SK-N-SH treated with all-trans-retinoic acid at 6 μM for 48 hours (cell line): ENCODE data around the gene UHRF1.

Experiments
- ATAC-seq: fragments of 200-7000 bp; cut with Tn5 transposase; 3 replicates; pipeline ENCODE4 v1.9.1; 2020; ENCODE audit warnings: mild to moderate bottlenecking, moderate library complexity
- ARNTL ChIP-seq: fragments of 450-650 bp; formaldehyde crosslinking; IDR thresholded peaks from 2 replicates; pipeline ENCODE4 v1.5.0; 2020; ENCODE audit warnings: low read depth, mild to moderate bottlenecking, moderate library complexity, borderline replicate concordance
- BACH2 ChIP-seq: fragments of 250-450 bp; sonication (Bioruptor Pico); IDR thresholded peaks from 2 replicates; pipeline ENCODE4 v1.9.0; 2021; ENCODE audit warnings: mild to moderate bottlenecking, borderline replicate concordance
- CSDC2 ChIP-seq: fragments of 250-450 bp; sonication (Bioruptor Pico); IDR thresholded peaks from 2 replicates; pipeline ENCODE4 v1.5.0; 2020; ENCODE audit warnings: mild to moderate bottlenecking, moderate library complexity
- GLIS3 ChIP-seq: fragments of 250-450 bp; sonication (Bioruptor Pico); IDR thresholded peaks from 2 replicates; pipeline ENCODE4 v1.5.0; 2020; ENCODE audit warnings: mild to moderate bottlenecking, moderate library complexity
- OSR1 ChIP-seq: fragments of 250-450 bp; sonication (Bioruptor Pico); IDR thresholded peaks from 2 replicates; pipeline ENCODE4 v1.8.0; 2022; ENCODE audit warnings: moderate library complexity, mild to moderate bottlenecking, inconsistent platforms
- PPARA ChIP-seq: fragments of 250-450 bp; sonication (Bioruptor Pico); IDR thresholded peaks from 2 replicates; pipeline ENCODE4 v1.5.0; 2020; ENCODE audit warnings: mild to moderate bottlenecking, borderline replicate concordance
- SNAI2 ChIP-seq: fragments of 250-450 bp; sonication (Bioruptor Pico); IDR thresholded peaks from 2 replicates; pipeline ENCODE4 v1.5.0; 2020; ENCODE audit warnings: mild to moderate bottlenecking, moderate library complexity
- TCF4 ChIP-seq: fragments of 250-450 bp; sonication (Bioruptor Pico); IDR thresholded peaks from 2 replicates; pipeline ENCODE4 v1.8.0; 2021; ENCODE audit warnings: mild to moderate bottlenecking, moderate library complexity, borderline replicate concordance
- TOX ChIP-seq: fragments of 250-450 bp; sonication (Bioruptor Pico); IDR thresholded peaks from 2 replicates; pipeline ENCODE4 v1.8.0; 2021; ENCODE audit warnings: mild to moderate bottlenecking, moderate library complexity, borderline replicate concordance
- ZC3H10 ChIP-seq: fragments of 250-450 bp; sonication (Bioruptor Pico); IDR thresholded peaks from 2 replicates; pipeline ENCODE4 v1.5.1; 2021; ENCODE audit warnings: mild to moderate bottlenecking, moderate library complexity
- ZFP3 ChIP-seq: fragments of 250-450 bp; sonication (Bioruptor Pico); IDR thresholded peaks from 2 replicates; pipeline ENCODE4 v1.5.0; 2020; ENCODE audit warnings: mild to moderate bottlenecking, moderate library complexity
- ZFP30 ChIP-seq: fragments of 450-650 bp; formaldehyde crosslinking; IDR thresholded peaks from 2 replicates; pipeline ENCODE4 v1.5.0; 2022; ENCODE audit warnings: mild to moderate bottlenecking, moderate library complexity
- ZNF70 ChIP-seq: fragments of 450-650 bp; formaldehyde crosslinking; IDR thresholded peaks from 2 replicates; pipeline ENCODE4 v1.5.0; 2020; ENCODE audit warnings: mild to moderate bottlenecking, moderate library complexity
- ZNF8 ChIP-seq: fragments of 450-650 bp; formaldehyde crosslinking; IDR thresholded peaks from 2 replicates; pipeline ENCODE4 v1.5.0; 2020; ENCODE audit warnings: mild to moderate bottlenecking, moderate library complexity
- TF ChIP-seq, protein P1 (sequence below): fragments of 250-450 bp; sonication (Bioruptor Pico); IDR thresholded peaks from 2 replicates; pipeline ENCODE4 v1.5.1; 2020; ENCODE audit warnings: low read depth, mild to moderate bottlenecking, moderate library complexity
- TF ChIP-seq, protein P2 (sequence below): fragments of 250-450 bp; sonication (Bioruptor Pico); IDR thresholded peaks from 2 replicates; pipeline ENCODE4 v1.8.0; 2020; ENCODE audit warnings: mild to moderate bottlenecking, moderate library complexity, borderline replicate concordance
- TF ChIP-seq, protein P3 (sequence below): fragments of 250-450 bp; sonication (Bioruptor Pico); IDR thresholded peaks from 2 replicates; pipeline ENCODE4 v1.5.0; 2020; ENCODE audit warnings: mild to moderate bottlenecking, moderate library complexity
- TF ChIP-seq, protein P4 (sequence below): fragments of 250-450 bp; sonication (Bioruptor Pico); IDR thresholded peaks from 2 replicates; pipeline ENCODE4 v1.8.0; 2021; ENCODE audit warnings: low read depth, mild to moderate bottlenecking, moderate library complexity, borderline replicate concordance

Gene UHRF1

GRCh38 chr19:4870025-4870700, 39.1 kb upstream of the UHRF1 start:
- no peak for TF ChIP-seq ZNF8 (CRISPR knock-in tag)
- TF ChIP-seq ZFP3 (CRISPR knock-in tag), result peak; percentile 22; the same call in 1 of the 2 replicates
- TF ChIP-seq CSDC2 (CRISPR knock-in tag), result 0 out of 2 replicates have a peak, but pooled peaks have one; percentile 25

GRCh38 chr19:4871711-4872110, 37.6 kb upstream of the UHRF1 start:
- TF ChIP-seq PPARA (CRISPR knock-in tag) (no peak), SNAI2 (CRISPR knock-in tag) (no peak)
- no peak for ATAC-seq

More at GRCh38 chr19:4870025-4870700, 39.1 kb upstream of the UHRF1 start:
- peak; percentile 54 for ATAC-seq

DNA sequence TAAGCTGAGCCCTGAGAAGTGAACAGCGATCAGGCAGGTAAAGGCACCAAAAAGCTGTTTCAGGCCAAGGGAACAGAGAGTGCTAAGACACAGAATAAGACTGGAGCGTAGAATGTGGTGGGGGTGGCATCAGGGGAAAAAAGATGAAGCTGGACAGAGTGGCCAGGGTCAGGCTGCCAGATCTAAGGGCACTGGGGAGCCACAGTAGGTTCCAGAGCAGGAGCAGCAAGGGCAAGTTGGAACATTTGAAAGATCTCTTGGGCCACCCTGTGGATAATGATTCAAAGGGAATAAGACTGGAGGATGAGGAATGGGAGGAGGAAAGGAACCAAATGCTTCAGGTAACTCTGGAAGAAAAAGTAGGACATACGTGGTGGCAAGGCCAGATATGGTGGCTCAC, 35.4 kb upstream of the UHRF1 start:
- TF ChIP-seq, protein P1, sequence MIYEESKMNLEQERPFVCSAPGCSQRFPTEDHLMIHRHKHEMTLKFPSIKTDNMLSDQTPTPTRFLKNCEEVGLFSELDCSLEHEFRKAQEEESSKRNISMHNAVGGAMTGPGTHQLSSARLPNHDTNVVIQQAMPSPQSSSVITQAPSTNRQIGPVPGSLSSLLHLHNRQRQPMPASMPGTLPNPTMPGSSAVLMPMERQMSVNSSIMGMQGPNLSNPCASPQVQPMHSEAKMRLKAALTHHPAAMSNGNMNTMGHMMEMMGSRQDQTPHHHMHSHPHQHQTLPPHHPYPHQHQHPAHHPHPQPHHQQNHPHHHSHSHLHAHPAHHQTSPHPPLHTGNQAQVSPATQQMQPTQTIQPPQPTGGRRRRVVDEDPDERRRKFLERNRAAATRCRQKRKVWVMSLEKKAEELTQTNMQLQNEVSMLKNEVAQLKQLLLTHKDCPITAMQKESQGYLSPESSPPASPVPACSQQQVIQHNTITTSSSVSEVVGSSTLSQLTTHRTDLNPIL (CRISPR knock-in tag), result no peak
- TF ChIP-seq ZNF8 (CRISPR knock-in tag) (no peak), CSDC2 (CRISPR knock-in tag) (no peak), ARNTL (no peak), ZC3H10 (CRISPR knock-in tag) (no peak), GLIS3 (CRISPR knock-in tag) (no peak), TCF4 (CRISPR knock-in tag) (no peak)
- no peak for ATAC-seq

- ATAC-seq, result no peak
- TF ChIP-seq, protein P2, sequence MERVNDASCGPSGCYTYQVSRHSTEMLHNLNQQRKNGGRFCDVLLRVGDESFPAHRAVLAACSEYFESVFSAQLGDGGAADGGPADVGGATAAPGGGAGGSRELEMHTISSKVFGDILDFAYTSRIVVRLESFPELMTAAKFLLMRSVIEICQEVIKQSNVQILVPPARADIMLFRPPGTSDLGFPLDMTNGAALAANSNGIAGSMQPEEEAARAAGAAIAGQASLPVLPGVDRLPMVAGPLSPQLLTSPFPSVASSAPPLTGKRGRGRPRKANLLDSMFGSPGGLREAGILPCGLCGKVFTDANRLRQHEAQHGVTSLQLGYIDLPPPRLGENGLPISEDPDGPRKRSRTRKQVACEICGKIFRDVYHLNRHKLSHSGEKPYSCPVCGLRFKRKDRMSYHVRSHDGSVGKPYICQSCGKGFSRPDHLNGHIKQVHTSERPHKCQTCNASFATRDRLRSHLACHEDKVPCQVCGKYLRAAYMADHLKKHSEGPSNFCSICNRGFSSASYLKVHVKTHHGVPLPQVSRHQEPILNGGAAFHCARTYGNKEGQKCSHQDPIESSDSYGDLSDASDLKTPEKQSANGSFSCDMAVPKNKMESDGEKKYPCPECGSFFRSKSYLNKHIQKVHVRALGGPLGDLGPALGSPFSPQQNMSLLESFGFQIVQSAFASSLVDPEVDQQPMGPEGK (CRISPR knock-in tag), result no peak
- TF ChIP-seq GLIS3 (CRISPR knock-in tag), result no peak
- no peak for TF ChIP-seq CSDC2 (CRISPR knock-in tag)
- TF ChIP-seq, protein P3, sequence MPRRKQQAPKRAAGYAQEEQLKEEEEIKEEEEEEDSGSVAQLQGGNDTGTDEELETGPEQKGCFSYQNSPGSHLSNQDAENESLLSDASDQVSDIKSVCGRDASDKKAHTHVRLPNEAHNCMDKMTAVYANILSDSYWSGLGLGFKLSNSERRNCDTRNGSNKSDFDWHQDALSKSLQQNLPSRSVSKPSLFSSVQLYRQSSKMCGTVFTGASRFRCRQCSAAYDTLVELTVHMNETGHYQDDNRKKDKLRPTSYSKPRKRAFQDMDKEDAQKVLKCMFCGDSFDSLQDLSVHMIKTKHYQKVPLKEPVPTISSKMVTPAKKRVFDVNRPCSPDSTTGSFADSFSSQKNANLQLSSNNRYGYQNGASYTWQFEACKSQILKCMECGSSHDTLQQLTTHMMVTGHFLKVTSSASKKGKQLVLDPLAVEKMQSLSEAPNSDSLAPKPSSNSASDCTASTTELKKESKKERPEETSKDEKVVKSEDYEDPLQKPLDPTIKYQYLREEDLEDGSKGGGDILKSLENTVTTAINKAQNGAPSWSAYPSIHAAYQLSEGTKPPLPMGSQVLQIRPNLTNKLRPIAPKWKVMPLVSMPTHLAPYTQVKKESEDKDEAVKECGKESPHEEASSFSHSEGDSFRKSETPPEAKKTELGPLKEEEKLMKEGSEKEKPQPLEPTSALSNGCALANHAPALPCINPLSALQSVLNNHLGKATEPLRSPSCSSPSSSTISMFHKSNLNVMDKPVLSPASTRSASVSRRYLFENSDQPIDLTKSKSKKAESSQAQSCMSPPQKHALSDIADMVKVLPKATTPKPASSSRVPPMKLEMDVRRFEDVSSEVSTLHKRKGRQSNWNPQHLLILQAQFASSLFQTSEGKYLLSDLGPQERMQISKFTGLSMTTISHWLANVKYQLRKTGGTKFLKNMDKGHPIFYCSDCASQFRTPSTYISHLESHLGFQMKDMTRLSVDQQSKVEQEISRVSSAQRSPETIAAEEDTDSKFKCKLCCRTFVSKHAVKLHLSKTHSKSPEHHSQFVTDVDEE (CRISPR knock-in tag), result no peak
- TF ChIP-seq ZC3H10 (CRISPR knock-in tag), result no peak
- no peak for TF ChIP-seq ZNF70 (CRISPR knock-in tag)
- no peak for TF ChIP-seq ARNTL
- TF ChIP-seq, all 23 proteins: peak for 0
These were observed 31.4 kb upstream of the UHRF1 start for GRCh38 chr19:4877753-4878490.

GRCh38 chr19:4878491-4878968, 30.8 kb upstream of the UHRF1 start:
- ATAC-seq, result no peak
- TF ChIP-seq ZNF70 (CRISPR knock-in tag), result no peak
- no peak for TF ChIP-seq ZNF8 (CRISPR knock-in tag)
- TF ChIP-seq TOX (CRISPR knock-in tag), result no peak
- TF ChIP-seq ZFP3 (CRISPR knock-in tag), result no peak
- TF ChIP-seq OSR1, result no peak
- no peak for TF ChIP-seq ZFP30 (CRISPR knock-in tag)
- TF ChIP-seq BACH2 (CRISPR knock-in tag), result no peak
- TF ChIP-seq PPARA (CRISPR knock-in tag), result no peak
- TF ChIP-seq, protein P4, sequence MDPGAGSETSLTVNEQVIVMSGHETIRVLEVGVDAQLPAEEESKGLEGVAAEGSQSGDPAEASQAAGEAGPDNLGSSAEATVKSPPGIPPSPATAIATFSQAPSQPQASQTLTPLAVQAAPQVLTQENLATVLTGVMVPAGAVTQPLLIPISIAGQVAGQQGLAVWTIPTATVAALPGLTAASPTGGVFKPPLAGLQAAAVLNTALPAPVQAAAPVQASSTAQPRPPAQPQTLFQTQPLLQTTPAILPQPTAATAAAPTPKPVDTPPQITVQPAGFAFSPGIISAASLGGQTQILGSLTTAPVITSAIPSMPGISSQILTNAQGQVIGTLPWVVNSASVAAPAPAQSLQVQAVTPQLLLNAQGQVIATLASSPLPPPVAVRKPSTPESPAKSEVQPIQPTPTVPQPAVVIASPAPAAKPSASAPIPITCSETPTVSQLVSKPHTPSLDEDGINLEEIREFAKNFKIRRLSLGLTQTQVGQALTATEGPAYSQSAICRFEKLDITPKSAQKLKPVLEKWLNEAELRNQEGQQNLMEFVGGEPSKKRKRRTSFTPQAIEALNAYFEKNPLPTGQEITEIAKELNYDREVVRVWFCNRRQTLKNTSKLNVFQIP, result no peak
- TF ChIP-seq CSDC2 (CRISPR knock-in tag), result no peak
- no peak for TF ChIP-seq ARNTL
- TF ChIP-seq SNAI2 (CRISPR knock-in tag), result no peak
- TF ChIP-seq GLIS3 (CRISPR knock-in tag), result no peak
- TF ChIP-seq, protein P2 (CRISPR knock-in tag), result no peak
- no peak for TF ChIP-seq ZC3H10 (CRISPR knock-in tag)
